ENCODE results near the gene AOC3. TPM values are rescaled to one million over a fixed set of nuclear protein-coding genes. Genes with fewer than 3 reads are reported as not detected.
"Not testable (repeated sequence)": the region's sequence is repeated elsewhere in the genome, so short reads cannot be mapped to it uniquely, and the experiment has no call there.

Gene AOC3
- total RNA-seq, 1 experiment from 2014 or later = 2.8 TPM

DNA sequence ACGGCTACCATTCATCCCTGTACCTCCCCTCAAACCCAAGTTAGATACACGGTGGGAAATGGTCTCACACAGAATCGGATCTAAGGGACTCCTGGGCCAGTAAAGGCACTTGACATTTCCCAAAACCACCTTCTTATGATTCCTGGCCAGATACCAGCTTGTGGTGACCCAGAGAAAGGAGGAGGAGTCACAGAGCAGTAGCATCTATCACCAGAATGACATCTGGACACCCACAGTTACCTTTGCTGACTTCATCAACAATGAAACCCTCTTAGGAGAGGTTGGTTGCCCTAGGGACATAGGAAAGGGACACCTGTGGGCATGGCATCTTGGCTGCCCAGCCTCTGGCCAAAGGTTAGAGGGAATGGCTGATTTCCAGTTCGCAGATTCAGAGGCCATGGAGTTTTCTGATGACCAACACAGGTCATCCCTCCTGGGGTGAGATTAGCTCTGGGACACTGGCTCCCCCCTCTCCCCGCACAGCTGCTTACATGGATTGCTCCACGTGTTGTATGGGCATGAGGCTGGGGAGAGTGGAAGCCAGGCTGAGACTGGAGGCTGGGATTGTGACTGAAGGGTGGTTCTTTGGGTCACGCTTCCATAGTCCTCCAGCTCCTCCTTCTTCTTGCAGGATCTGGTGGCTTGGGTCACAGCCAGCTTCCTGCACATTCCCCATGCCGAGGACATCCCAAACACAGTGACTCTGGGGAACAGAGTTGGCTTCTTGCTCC, 1.4 kb upstream of the AOC3 start:
- no peaks in the 10 kb centered on the region; a peak in 1 of 5 replicates for H3K9me3 Mint-ChIP-seq
- Histone ChIP-seq H3K9ac (ENCODE audit: extremely low read depth, insufficient read length, low read length) (no peak overlapping the region), H3K27me3 (ENCODE audit: insufficient read depth, low read length) (no peaks in the 10 kb centered on the region), H3K14ac (ENCODE audit: insufficient read depth, low read length) (no peak overlapping the region), H2BK15ac (ENCODE audit: low read depth, low read length) (no peak overlapping the region), H2AFZ (ENCODE audit: low read length) (no peak overlapping the region), H3K4me1 (ENCODE audit: insufficient read depth, low read length) (no peaks in the 10 kb centered on the region), H2BK12ac (ENCODE audit: insufficient read length, low read depth, low read length) (no peak overlapping the region), H4K91ac (ENCODE audit: insufficient read length, low read depth, low read length) (no peak overlapping the region), H2BK120ac (ENCODE audit: low read depth, low read length, poor library complexity, severe bottlenecking) (no peak overlapping the region), H2AK5ac (ENCODE audit: insufficient read length, low read length) (no peak overlapping the region), H3K27ac (ENCODE audit: insufficient read length, low read depth, low read length) (no peak overlapping the region), H3K56ac (ENCODE audit: insufficient read length, low read depth, low read length) (no peak overlapping the region), H2BK20ac (ENCODE audit: low read depth, low read length, poor library complexity, severe bottlenecking) (no peak overlapping the region), H2BK5ac (ENCODE audit: insufficient read length, low read length) (no peak overlapping the region), H3K18ac (ENCODE audit: insufficient read length, low read depth, low read length) (no peak overlapping the region), H3K4me2 (ENCODE audit: insufficient read depth, insufficient read length, low read length) (no peak overlapping the region), H4K8ac (replicated peaks; ENCODE audit: insufficient read length, low read depth, low read length) (no peak overlapping the region), H3K4ac (ENCODE audit: low read depth, low read length) (no peak overlapping the region), H3K79me2 (ENCODE audit: insufficient read depth, low read length) (no peaks in the 10 kb centered on the region), H4K20me1 (ENCODE audit: control insufficient read depth, insufficient read depth, insufficient read length) (no peaks in the 10 kb centered on the region), H3K9me3 (ENCODE audit: control insufficient read depth, low read depth, low read length) (no peaks in the 10 kb centered on the region), H4K5ac (ENCODE audit: insufficient read length, low read depth, low read length) (no peak overlapping the region), H3K23me2 (ENCODE audit: insufficient read length, low read depth, low read length, poor library complexity, severe bottlenecking) (no peaks in the 10 kb centered on the region), H3K23ac (ENCODE audit: insufficient read length, low read depth, low read length) (no peak overlapping the region), H3T11ph (ENCODE audit: low read length) (no peak overlapping the region), H3K79me1 (ENCODE audit: insufficient read depth, low read depth, low read length, poor library complexity, severe bottlenecking) (no peaks in the 10 kb centered on the region)
- no peak for DNase-seq
- H3K4me1 Mint-ChIP-seq = peaks cover 6 to 8% of the 10 kb centered on the region in 2 experiments; a peak in 2 of 4 replicates
- WGBS (ENCODE audit: extremely low coverage, insufficient read length, low lambda C conversion rate) = no CpG with 5 or more reads among the region's 8 CpGs
- peaks cover 7 to 13% (median 10%) of the 10 kb centered on the region in 3 experiments; a peak in 6 of 7 replicates for H3K36me3 Mint-ChIP-seq (ENCODE audit: insufficient read depth in 1 of 3, low read depth in 3 of 3)
- no peak overlapping the region; a peak in 1 of 7 replicates for H3K27ac Mint-ChIP-seq
- no peak overlapping the region for H3K4me3 Mint-ChIP-seq
- H3K27me3 Mint-ChIP-seq (ENCODE audit: low read depth) = no peaks in the 10 kb centered on the region
- TF ChIP-seq, protein P1, sequence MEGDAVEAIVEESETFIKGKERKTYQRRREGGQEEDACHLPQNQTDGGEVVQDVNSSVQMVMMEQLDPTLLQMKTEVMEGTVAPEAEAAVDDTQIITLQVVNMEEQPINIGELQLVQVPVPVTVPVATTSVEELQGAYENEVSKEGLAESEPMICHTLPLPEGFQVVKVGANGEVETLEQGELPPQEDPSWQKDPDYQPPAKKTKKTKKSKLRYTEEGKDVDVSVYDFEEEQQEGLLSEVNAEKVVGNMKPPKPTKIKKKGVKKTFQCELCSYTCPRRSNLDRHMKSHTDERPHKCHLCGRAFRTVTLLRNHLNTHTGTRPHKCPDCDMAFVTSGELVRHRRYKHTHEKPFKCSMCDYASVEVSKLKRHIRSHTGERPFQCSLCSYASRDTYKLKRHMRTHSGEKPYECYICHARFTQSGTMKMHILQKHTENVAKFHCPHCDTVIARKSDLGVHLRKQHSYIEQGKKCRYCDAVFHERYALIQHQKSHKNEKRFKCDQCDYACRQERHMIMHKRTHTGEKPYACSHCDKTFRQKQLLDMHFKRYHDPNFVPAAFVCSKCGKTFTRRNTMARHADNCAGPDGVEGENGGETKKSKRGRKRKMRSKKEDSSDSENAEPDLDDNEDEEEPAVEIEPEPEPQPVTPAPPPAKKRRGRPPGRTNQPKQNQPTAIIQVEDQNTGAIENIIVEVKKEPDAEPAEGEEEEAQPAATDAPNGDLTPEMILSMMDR (conservative IDR thresholded peaks at IDR 0.05) = no peak

DNA sequence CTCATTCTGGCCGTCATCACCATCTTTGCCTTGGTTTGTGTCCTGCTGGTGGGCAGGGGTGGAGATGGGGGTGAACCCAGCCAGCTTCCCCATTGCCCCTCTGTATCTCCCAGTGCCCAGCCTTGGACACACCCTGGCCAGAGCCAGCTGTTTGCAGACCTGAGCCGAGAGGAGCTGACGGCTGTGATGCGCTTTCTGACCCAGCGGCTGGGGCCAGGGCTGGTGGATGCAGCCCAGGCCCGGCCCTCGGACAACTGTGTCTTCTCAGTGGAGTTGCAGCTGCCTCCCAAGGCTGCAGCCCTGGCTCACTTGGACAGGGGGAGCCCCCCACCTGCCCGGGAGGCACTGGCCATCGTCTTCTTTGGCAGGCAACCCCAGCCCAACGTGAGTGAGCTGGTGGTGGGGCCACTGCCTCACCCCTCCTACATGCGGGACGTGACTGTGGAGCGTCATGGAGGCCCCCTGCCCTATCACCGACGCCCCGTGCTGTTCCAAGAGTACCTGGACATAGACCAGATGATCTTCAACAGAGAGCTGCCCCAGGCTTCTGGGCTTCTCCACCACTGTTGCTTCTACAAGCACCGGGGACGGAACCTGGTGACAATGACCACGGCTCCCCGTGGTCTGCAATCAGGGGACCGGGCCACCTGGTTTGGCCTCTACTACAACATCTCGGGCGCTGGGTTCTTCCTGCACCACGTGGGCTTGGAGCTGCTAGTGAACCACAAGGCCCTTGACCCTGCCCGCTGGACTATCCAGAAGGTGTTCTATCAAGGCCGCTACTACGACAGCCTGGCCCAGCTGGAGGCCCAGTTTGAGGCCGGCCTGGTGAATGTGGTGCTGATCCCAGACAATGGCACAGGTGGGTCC, 607 bp downstream of the AOC3 start:
- not testable (repeated sequence) for H2AK5ac ChIP-seq (ENCODE audit: insufficient read length, low read length); H2BK20ac ChIP-seq (ENCODE audit: low read depth, low read length, poor library complexity, severe bottlenecking); H3K14ac ChIP-seq (ENCODE audit: insufficient read depth, low read length); H3K4me1 ChIP-seq (ENCODE audit: insufficient read depth, low read length); H3K9me3 ChIP-seq (ENCODE audit: control insufficient read depth, low read depth, low read length); H3K36me3 Mint-ChIP-seq (ENCODE audit: insufficient read depth in 1 of 3, low read depth in 3 of 3); H4K5ac ChIP-seq (ENCODE audit: insufficient read length, low read depth, low read length); H4K20me1 ChIP-seq (ENCODE audit: control insufficient read depth, insufficient read depth, insufficient read length); H3K23me2 ChIP-seq (ENCODE audit: insufficient read length, low read depth, low read length, poor library complexity, severe bottlenecking); H2AFZ ChIP-seq (ENCODE audit: low read length); H2BK15ac ChIP-seq (ENCODE audit: low read depth, low read length); H3K27ac Mint-ChIP-seq; H3K4ac ChIP-seq (ENCODE audit: low read depth, low read length); H3K27me3 ChIP-seq (ENCODE audit: insufficient read depth, low read length); H3K79me2 ChIP-seq (ENCODE audit: insufficient read depth, low read length); H3K9me3 Mint-ChIP-seq; H3K79me1 ChIP-seq (ENCODE audit: insufficient read depth, low read depth, low read length, poor library complexity, severe bottlenecking); H3K56ac ChIP-seq (ENCODE audit: insufficient read length, low read depth, low read length); H3T11ph ChIP-seq (ENCODE audit: low read length); H3K27me3 Mint-ChIP-seq (ENCODE audit: low read depth); H3K4me2 ChIP-seq (ENCODE audit: insufficient read depth, insufficient read length, low read length); H2BK120ac ChIP-seq (ENCODE audit: low read depth, low read length, poor library complexity, severe bottlenecking); H3K23ac ChIP-seq (ENCODE audit: insufficient read length, low read depth, low read length); H3K18ac ChIP-seq (ENCODE audit: insufficient read length, low read depth, low read length); H2BK5ac ChIP-seq (ENCODE audit: insufficient read length, low read length); H3K4me3 Mint-ChIP-seq; DNase-seq; H4K91ac ChIP-seq (ENCODE audit: insufficient read length, low read depth, low read length); H3K27ac ChIP-seq (ENCODE audit: insufficient read length, low read depth, low read length); H4K8ac ChIP-seq (replicated peaks; ENCODE audit: insufficient read length, low read depth, low read length); H3K4me1 Mint-ChIP-seq; H2BK12ac ChIP-seq (ENCODE audit: insufficient read length, low read depth, low read length); H3K9ac ChIP-seq (ENCODE audit: extremely low read depth, insufficient read length, low read length)
- WGBS (ENCODE audit: extremely low coverage, insufficient read length, low lambda C conversion rate) = no CpG with 5 or more reads among the region's 28 CpGs

Data from H9 (cell line).